GM21619 (cell line): ENCODE measurements around the gene UCKL1.
"Not testable (repeated sequence)": the region's sequence is repeated elsewhere in the genome, so short reads cannot be mapped to it uniquely, and the experiment has no call there.

ENCODE experiments used
- ATAC-seq: cut with Tn5 transposase; IDR thresholded peaks from one replicate; pipeline ENCODE4 v1.9.1; 2021; ENCODE audit not compliant: unreplicated experiment

Gene UCKL1

DNA sequence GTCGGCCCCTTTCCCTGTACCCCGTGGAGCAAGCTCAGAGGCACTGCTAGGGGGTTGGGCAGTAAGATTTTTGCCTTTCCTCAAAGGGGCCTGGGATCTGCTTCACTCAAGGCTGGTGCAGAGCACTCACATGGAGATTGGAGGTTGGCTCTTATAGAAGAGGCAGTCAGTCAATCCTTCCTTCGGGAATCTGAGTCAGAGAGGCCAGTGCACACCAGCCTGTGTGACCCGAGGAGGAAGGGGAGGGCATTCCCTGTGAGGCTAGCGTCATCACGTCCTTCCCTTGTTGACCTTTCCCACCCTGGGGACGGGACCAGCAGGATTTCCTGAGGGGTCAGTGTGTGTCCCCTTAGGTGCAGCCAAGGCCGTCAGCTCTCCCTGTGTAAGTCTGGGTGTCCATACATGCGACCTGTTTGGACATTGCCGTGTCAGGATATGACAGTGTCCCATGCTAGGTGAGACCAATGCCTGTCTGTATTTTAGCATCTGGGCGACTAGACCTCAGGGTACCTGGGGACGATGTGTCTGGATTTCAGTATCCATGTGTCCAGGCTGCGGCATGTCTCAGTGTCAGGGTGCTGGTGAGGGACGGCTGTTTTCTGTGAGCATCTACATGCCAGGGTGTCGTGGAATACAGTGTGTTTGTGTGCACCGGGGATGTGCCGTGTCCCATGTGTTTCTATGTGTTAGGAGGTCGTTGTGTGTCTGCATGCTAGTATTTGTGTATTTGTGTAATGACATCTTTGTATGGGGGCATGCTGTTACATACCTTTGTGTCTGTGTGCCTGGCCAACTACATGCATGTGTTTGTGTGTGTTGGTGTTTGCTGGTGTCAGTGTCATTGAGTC is 16.3 kb upstream of the UCKL1 start:
- ATAC-seq, result no peak

DNA sequence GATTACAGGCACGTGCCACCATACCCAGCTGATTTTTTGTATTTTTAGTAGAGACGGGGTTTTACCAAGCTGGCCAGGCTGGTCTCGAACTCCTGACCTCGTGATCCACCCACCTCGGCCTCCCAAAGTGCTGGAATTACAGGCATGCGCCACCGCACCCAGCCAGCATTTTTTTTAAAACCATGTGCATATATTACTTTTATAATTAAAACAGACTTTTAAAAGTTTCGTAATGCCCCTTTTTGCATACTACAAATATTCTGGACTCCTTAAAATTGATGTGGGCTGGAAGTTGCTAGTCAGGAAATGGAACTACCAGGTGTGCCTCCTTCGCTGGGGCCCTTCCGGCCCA is 15.7 kb upstream of the UCKL1 start:
- ATAC-seq, result not testable (repeated sequence)

DNA sequence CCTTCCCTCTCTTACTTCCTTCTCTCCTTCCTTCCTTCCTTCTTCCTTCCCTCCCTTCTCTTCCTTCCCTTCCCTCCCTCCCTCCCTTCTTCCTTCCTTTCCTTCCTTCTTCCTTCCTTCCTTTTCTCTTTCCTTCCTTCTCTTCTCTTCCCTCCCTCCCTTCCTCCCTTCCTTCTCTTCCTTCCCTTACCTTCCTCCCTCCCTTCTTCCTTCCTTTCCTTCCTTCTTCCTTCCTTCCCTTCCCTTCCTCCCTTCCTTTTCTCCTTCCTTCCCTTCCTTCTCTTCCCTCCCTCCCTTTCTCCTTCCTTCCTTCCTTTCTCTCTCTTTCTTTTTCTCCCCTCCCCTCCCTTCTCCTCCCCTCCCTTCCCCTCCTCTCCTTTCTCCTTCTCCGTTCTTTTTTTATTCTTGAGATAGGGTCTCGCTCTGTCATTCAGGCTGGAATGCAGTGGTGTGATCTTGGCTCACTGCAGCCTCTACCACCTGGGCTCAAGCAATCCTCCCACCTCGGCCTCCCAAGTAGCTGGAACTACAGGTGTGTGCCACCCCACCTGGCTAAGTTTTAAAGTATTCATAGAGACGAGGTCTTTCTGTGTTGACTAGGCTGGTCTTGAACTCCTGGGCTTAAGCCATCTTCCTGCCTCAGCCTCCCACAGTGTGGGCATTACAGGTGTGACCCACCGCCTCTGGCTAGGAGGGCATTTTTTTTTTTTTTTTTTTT is 14.7 kb upstream of the UCKL1 start:
- no peak for ATAC-seq

DNA sequence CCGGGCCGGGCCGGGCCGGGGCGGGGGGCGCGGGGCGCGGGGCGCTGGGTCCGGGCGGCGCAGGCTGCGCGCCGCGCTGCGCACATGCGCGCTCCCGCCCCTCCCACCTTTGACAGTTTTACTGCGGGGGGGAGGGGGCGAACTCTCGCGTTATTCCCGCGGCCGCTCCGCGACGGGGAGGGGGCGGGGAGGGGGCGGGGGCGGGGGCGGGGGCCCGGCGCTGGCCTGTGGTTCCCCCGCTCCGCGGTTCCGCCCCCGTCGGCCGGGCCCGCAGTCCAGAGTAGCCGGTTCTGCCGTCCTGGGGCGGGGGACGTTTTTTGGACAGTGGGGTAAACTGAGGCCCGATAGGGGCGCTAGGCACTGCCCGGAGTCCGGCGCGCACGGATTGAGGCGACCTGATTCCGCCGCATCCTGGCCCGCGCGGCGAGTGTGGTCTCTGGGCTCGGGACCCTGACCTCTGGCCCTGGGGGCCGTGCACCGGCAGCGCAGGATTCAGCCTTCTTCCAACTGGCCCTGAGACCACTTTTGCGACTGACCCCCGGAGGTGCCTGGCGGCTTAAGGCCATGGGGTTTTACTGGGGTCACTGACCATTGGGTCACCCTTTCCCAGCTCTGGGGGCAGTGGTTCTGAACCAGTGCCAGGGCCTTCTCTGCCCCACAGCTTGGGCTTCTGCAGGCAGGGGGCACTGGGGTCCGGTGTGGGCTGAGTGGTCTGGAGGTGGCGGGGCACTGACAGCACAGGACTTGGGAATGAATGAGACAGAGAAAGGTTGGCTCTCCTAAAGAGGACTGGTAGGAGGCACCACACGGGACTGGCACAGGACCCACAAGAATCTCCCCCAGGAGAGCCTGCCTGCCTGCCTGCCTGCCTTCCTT is 13.9 kb upstream of the UCKL1 start, which contains the start of gene ZNF512B:
ZNF512B (minus strand) TSS at position 93 of the 876 bp plus-strand sequence. CDS start 1,980 bp downstream, outside the sequence.
- ATAC-seq, result no peak

DNA sequence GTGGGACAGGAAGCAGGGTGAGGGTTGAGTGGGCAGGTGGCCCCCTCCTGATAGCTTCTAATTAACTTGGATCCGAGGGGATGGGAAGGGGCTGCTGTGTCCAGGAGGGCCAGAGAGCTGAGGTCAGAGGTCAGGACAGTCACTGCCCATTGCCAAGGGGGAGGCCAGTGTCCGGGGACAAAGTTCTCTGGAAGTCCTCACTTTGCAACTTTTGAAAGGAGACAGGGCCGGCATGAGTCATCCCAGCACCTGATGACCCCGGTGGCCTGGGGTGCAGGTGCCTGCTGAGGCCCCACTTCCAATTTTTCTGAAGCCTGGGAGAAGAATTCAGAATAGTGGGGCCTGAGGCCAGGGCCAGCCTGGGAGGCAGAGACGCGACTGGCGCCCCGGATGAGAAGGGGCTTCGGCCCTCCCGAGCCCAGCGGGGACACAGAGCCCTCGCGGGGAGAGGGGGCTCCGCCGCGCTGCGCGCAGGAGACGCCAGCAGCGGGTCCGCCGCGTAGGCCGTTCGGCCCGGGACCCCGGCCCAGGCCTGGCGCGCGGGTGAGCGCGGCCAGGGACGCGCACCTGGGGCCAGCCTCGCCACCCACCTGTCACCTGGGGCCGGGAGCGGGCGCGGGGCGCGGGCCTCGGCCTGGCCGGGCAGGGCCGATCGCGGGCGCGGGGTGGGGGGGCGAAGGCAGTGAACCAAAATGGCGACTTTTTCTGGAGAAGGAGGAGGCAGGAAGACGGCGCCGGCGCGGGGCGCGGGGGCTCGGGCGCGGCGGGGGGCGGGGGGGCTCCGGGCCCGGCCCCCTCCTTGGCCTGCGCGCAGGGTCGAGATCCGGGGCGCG is 12.9 kb upstream of the UCKL1 start:
- no peak for ATAC-seq

DNA sequence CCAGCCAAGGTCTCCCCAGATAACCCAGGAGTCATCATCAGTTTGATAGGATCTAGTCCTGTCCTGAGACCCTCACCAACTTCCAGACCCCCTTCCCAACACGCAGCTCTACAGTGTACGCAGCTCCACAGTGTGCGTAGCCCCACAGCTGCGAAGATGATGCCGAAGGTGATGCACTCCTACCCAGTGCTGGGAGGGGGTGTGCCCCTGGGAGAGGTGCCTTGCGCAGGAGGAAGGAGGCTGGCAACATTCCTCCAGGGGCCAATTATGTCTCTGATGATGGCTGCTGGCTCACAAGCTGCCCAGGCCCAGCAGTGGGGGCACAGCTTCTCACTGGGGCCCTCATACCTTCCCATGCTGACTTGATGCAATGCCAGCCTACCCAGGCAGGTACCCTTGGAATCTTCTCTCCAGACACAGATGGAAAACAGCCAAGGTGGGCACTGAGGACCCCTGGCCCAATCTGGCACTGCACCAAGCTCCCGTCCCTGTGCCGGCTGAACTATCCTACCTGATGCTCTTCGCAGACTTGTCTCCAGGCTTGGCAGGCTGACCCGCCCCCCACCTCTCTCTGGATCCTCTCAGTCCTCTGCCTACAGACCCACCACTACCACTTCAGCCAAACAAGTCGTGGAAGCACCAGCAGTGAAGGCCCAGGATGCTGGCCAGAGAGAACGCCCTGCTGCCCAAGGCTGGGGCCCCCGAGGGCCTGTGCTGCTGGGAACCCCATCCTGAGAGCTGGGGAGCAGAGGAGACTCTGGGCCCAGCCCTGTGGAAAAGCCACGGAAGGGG is 12.1 kb upstream of the UCKL1 start:
- ATAC-seq, result no peak

DNA sequence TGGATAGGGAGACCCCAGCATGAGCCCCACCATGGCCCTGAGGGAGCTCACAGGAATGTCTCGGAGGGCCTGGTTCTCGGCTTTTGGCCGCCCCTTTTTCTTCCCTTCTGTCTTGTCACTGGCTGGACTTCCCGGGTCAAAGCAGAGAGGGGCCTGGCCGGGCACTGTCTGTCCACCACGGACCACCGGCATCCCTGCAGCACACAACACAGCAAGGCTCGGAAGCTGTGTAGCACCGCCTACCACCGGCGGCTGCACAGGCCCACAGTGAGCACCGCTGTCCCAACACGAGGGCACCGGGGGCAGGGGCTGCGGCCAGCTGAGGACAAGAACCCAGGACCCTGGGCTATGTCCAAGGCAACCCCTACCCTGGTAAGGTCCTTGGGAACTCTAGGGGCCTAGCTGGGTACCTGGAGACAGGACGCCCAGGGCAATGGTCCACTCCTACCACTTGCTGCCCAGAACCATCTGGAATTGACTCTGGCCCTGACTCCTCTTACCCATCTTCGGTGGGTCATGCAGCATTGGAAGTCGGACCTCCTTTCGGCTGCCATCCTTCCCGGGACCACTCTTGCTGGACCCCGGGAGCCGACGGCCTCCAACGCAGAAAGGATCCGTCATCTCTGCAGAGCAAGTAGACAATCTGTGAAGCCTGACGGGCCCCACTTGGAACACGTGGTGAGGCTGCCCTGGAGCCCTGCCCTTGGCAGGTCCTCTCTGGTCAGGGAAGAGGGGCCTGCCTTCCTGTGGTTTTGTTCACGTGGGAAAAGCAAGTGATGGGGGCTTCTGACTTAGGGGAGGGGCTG is 11.3 kb upstream of the UCKL1 start:
- ATAC-seq, result no peak

DNA sequence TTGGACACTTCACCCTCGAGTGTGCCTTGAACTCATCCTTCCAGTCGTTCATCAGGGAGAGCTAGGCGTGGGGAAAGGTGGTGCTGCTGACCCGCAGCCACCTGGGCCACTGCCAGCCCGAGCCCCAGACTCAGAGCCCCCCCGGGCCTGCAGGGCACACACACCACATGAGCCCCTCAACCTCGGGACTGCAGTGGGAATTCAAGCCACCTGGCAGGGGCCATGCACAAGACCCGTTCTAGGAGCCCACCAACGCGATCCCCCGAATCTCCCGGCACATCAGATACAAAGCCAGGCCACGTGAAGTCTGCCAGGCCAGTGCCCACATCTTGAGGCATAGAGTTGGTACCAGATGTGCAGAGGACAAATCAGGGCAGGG is 10.7 kb upstream of the UCKL1 start:
- ATAC-seq, result no peak

DNA sequence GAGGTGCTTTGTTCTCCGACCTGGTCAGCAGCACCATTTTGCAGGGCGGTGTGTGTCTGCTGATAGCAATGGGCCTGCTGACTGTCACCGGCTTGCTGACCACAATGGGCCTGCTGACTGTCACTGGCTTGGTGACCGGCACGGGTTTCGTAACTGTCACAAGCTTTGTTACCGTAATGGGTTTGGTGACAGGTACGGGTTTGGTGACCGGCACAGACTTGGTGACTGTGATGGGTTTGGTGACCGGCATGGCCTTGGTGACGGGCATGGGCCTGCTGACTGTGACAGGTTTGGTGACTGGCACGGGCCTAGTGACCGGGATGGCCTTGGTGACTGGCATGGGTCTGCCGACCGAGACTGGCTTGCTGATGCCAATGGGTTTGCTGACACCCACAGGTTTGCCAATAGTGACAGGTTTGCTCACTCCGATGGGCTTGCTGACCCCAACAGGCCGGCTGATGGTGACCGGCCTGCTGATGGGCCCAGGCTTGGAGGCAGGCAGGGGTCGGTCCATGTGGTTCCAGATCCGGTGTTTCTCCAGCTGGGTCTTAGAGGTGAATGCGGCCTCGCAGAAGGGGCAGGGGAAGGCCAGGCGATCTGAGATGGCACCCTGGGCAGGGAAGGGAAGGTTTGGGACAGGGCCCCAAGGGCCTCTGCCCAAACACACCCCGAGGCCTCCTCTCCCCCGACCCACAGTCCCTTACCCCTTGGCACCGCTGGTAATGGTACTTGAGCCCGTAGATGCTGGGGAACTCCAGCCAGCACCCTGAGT is 10.1 kb upstream of the UCKL1 start:
- ATAC-seq, result no peak

DNA sequence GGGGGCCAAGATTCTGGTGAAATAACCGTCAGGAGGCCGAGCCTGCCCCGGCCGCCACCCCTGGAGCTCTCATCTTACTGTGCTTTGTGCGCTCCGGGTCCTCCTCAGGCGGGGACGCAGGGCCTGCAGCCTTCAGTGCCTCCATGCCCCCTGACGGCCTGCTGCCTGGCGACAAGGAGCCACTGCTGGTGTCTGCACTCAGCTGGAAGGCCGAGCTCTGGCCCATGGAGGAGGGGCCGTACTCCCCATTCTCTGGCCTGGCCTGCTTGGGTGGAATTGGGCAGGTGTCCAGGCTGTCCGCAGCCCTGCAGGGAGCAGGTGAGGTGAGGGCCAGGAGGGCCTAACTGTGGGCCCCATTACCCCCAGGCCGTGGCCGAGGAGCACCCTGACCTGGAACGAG is 8.2 kb upstream of the UCKL1 start:
- no peak for ATAC-seq

DNA sequence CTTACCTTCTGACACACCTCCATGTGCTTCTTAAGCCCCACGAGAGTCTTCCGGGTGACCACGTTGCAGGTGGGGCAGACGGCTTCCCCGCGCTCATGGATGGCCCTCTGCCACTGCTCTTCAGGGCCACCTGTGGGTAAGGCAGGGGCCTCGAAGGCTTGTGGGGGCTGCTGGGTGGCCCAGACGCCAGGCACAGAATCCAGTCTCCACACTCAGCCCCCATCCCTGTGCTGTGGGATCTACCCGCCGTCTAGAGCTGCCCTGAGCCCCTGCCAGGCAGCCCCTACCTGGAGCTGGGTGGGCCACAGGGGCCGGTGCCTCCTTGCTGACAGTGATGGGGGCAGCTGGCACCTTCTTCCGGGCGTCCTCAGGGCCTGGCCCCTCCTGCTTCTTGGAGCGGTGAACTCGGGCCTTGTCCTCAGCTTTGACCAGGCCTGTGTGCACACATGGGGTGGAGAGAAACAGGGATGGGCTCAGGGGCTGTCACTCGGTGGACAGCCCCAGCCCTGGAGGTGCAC is 7.6 kb upstream of the UCKL1 start:
- ATAC-seq, result no peak

DNA sequence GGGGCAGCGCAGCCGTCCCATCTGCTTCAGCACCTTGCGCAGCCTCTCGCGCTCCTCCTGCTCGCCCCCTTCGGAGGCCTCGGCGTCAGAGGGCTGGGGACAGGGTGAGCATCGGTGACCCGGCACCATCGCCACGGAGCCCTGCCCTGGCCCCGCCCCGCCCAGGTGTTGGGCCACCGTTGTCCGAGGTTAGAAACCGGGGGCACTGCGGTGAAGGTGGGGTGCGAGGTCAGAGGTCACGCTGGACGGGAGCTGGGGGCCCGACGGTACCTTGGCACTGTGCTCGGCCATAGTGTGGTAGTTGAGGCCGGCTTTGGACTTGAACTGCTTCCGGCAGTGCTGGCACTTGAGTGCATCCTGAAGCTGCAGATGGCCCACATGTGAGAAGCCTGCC is 7.1 kb upstream of the UCKL1 start:
- no peak for ATAC-seq

DNA sequence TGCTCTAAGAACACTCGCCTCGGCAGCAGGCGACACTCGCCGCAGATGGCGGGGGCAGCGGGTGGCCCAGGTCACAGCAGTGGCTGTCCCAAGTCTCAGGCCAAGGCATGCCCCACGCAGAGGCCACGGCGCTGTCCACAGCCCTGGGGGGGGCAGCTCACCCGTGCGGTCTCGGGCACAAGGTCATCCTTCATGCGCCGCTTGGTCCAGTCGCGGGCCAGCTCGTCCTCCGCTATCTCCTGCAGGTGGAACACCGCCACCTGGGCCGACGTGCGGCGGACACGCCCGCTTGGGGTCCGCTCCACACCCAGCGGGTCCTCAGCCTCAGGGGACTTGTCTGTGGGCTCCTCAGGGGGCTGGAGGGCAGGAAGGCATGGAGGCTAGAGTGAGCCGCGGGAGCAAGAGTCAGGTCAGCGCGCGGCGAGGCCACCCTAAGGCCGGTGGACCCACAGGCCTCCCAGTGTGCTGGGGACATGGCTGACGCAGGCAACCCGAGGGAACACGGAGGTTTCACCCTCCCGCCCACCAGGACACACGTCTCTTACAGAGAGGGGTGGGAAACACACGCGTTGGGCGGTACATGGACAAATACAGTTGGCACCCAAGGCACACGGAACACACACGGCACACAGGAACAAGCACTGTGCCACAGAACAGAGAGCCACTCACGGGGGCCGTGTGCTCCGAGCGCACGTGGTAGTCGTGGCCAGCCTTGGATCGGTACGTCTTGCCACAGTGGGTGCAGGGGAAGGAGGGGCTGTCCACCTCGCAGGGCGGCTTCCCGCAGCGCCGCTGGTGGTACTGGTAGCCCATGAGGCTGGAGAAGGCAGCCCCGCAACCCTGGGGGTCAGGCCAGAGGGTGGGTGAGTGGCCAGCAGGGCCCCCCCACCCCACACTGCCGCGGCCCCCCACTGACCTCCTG is 6.5 kb upstream of the UCKL1 start:
- no peak for ATAC-seq

DNA sequence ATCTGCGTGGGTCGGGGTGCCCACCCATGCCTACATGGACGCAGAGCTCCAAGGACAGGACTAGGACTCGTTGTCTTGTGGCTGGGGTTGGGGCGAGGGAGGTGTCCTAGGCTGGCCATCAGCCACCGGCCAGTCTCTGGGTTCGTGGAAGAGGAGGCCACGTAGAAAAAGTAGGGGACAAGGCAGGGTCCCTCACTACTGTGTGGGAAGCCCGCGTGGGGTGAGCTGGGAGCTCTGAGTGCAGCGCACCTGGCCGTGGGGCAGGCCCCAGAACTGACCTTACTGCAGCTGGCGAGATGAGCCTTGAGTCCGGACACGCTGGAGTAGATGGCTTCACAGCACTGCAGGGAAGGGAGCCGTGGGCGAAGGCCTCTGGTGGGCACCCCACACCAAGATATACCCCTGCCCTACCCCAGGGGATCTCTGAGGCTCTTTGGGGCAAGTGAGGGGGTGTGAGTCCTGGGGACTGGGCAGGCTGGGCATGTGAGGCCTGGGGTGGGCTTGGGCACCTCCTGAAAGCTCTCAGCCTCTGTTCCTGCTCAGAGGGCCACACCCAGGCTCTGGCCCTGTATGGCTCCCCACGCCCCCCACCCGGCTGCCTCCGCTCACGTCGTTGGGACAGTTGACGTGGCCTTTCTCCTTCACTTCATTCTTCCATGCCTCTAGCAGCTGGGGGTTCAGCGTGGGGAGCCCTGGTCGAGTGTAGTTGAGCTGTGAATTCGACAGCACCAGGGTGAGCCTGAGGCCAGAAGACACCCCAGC is 5.6 kb upstream of the UCKL1 start:
- no peak for ATAC-seq

DNA sequence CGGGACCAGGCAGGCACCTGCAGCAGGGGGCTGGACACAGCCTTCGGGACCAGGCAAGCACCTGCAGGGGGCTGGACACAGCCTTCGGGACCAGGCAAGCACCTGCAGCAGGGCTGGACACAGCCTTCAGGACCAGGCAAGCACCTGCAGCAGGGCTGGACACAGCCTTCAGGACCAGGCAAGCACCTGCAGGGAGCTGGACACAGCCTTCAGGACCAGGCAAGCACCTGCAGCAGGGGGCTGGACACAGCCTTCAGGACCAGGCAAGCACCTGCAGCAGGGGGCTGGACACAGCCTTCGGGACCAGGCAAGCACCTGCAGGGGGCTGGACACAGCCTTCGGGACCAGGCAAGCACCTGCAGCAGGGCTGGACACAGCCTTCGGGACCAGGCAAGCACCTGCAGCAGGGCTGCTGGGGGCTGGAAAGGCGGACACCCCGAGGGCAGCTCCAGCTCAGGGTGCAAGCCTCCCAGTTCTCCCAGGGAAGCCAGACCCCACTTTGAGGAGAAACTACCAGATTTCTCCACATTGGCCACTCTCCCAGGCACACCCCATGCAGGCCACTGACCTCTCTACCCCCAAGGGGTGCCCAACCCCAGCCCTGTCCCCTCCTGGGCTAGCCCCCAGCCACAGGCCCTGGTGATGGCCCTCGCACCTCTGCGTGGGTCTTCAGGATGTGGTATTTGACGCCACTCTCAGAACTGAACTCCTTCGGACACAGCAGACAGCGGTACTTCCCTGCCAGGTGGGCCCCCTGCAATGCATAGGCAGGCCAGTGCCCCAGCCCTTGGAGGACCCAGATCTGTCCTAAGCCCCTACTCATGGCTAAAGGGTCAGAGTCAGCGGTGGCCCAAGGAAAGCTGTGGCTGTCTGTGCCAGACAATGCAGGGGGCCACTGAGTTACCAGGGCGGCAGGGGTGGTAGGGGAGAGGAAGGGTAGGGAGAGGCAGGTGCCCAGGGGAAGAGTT is 4.7 kb upstream of the UCKL1 start:
- ATAC-seq, result not testable (repeated sequence)
